ENCODE results near the gene TRPV5. TPM values are rescaled to one million over a fixed set of nuclear protein-coding genes. Genes with fewer than 3 reads are reported as not detected.

Gene TRPV5
- total RNA-seq, 4 donors from 2014 or later: not detected

DNA sequence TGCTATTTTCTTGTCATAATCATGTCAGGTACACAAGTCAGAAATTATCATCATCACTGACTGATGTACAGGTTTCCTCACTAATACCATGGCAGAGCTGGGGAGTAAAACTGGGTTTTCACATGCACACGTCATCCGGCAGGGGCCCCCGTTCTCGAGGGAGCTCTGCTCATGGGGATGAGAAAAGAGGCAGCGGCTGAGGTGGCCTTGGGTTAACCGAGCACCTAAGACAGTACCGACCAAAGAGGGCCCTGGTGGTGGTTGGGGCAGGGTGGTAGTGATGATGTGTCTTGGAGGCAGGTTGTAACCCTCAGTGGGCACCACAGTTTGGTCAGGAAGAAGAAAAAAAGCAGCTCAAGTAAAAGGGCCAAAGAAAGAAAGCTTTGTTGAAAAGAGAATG is 35.9 kb downstream of the TRPV5 start:
- 85% methylated on average over 7 of the region's 7 CpGs for WGBS
- no peak for TF ChIP-seq EP300 (IDR thresholded peaks at IDR 0.05)
- Histone ChIP-seq H3K4me3 (no peak overlapping the region), H3K27ac (no peak overlapping the region), H3K9me3 (no peaks in the 10 kb centered on the region), H3K36me3 (no peaks in the 10 kb centered on the region), H3K27me3 (peaks cover 3% of the 10 kb centered on the region), H3K4me1 (peaks cover 30% of the 10 kb centered on the region)
- DNase-seq (ENCODE audit: low spot score in 2 of 2): peak in 1 of 2 donors; percentile 76

DNA sequence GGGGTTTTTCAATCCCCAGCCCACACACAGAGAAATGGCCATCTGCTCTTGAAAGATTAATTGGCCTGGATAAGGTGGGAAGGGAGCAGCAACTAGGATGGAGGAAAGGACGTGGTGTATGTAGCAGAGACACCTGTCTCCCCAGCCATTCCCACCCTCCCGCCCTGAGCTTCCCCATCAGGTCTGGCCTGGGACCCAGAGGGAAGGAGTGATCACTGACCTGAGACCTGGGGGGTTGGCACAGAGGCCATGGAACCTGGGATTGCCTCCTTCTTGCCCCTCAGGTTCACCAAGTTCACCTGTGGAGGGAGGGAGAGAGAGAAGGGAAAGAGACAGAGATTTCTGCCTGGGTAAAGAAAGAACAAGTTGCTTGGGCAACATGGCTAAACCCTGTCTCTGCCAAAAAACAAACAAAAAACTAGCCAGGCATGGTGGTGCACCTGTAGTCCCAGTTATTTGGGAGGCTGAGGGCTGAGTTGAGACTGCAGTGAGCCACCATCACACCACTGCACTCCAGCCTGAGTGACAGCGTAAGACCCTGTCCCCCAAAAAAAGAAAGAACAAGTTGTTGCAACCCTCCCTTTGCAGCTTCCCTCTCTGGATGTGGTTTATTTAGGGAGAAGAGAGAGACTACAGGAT is 36.7 kb downstream of the TRPV5 start:
- H3K27ac ChIP-seq: no peak overlapping the region

DNA sequence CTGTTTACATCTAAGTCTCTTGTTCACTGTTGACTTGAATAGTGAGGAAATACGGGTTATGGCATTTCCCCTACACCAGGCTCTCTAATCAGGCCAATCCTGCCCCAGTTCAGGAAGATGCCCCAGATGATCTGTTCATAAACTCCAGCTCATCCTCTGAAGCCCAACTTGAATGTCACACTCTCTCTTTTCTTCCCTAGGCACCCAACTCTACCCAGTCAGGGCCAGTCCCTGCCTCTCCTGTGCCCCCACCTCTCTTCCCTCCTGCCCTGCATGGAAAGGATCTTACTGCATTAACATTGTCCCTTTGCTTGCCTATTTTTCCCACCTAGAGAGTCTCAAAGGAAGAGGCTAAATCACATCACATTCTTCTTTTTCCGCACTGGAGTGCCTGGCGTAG is 37.4 kb downstream of the TRPV5 start:
- Histone ChIP-seq H3K4me3 (no peak overlapping the region), H3K36me3 (no peaks in the 10 kb centered on the region), H3K27ac (no peak overlapping the region), H3K27me3 (peaks cover 4% of the 10 kb centered on the region), H3K4me1 (peaks cover 22% of the 10 kb centered on the region), H3K9me3 (no peaks in the 10 kb centered on the region)
- peak in 1 of 2 donors; percentile 32 for DNase-seq (ENCODE audit: low spot score in 2 of 2)
- TF ChIP-seq EP300 (IDR thresholded peaks at IDR 0.05): no peak
- TF ChIP-seq POLR2A (IDR thresholded peaks at IDR 0.05): no peak
- TF ChIP-seq, protein P1, sequence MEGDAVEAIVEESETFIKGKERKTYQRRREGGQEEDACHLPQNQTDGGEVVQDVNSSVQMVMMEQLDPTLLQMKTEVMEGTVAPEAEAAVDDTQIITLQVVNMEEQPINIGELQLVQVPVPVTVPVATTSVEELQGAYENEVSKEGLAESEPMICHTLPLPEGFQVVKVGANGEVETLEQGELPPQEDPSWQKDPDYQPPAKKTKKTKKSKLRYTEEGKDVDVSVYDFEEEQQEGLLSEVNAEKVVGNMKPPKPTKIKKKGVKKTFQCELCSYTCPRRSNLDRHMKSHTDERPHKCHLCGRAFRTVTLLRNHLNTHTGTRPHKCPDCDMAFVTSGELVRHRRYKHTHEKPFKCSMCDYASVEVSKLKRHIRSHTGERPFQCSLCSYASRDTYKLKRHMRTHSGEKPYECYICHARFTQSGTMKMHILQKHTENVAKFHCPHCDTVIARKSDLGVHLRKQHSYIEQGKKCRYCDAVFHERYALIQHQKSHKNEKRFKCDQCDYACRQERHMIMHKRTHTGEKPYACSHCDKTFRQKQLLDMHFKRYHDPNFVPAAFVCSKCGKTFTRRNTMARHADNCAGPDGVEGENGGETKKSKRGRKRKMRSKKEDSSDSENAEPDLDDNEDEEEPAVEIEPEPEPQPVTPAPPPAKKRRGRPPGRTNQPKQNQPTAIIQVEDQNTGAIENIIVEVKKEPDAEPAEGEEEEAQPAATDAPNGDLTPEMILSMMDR (IDR thresholded peaks at IDR 0.05): no peak
- TF ChIP-seq POLR2AphosphoS5 (IDR thresholded peaks at IDR 0.05): no peak
- 93% methylated on average over 3 of the region's 3 CpGs for WGBS

More for the DNA sequence above, 36.7 kb downstream of the TRPV5 start:
- H3K27me3 ChIP-seq: peaks cover 4% of the 10 kb centered on the region
- TF ChIP-seq, protein P1 (IDR thresholded peaks at IDR 0.05): no peak
- no peak for TF ChIP-seq POLR2AphosphoS5 (IDR thresholded peaks at IDR 0.05)
- no peak for TF ChIP-seq EP300 (IDR thresholded peaks at IDR 0.05)
- no peak for TF ChIP-seq POLR2A (IDR thresholded peaks at IDR 0.05)
- no peaks in the 10 kb centered on the region for H3K9me3 ChIP-seq
- peaks cover 28% of the 10 kb centered on the region for H3K4me1 ChIP-seq
- no peak overlapping the region for H3K4me3 ChIP-seq
- 73% methylated on average over 3 of the region's 3 CpGs for WGBS
- peak in 1 of 2 donors; percentile 38 for DNase-seq (ENCODE audit: low spot score in 2 of 2)
- H3K36me3 ChIP-seq: no peaks in the 10 kb centered on the region

DNA sequence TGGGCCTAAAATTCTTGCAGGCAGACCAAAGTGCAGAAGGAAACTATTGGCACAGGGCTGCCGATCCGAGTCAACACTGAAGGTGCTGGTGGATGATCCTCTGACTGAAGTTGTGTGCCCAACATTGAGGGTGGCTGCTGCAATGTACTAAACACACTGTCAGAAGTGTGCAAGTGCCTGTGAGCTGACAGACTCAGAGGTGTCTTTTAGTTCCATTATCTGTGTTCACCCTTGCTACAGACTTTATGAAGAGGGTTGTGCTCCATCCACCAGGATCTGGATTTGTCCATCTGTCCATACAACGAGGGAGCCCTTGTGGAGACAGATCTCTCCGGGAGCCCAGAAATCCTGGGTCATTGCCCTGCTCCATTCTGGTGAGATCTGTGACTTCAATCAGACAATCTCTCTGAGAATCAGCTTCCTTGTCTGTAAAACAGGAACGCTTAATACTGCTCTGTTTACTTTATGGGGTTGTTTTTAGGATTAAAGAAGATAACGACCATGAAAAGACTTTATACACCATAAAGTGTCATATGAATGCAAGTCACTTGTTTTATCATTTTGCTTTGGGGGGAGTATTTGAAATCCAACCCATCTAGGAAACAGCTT is 38.5 kb downstream of the TRPV5 start:
- Histone ChIP-seq H3K36me3 (no peaks in the 10 kb centered on the region), H3K27ac (no peak overlapping the region)
- 68% methylated on average over 6 of the region's 6 CpGs for WGBS

DNA sequence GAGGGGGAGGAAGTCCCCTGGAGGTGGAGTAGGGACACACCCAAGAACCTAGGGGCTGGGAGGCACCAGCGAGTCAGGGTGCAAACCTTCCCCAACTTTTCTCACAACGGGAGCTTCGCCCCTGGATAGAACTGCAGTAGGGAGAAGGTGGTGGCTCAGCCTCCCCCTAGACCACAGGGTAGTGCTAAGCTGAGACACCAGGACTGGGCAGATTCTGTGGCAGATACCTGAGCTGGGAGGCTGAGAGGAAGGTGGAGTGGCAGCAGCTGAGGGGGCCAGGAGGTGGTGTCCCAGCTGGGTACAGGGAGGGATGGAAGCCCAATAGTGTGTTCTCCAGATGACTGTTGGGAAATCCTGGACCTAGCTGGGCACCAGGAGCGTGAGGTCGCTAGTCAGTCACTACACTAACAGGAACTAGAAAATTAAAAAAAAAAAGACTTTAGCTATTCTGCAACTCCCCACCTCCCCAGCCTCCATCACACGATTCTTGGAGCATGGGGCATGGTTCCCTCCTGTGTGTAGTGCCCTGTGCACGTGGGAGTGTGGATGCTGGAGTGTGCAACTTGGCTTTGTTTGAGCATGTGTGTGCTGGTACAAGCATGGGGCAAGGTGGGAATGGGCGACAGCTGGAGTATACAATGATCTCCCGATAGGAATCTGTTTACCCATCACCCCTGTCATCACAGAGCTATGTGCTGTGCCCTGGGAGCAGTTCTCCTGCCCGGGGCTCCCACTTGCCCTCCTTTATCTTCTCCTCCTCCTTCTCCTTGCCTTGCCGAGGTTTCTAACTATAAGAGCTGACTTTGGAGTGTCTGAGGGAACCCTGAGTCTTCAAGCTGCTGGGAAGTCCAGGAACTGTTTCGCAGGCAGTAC is 39.2 kb downstream of the TRPV5 start:
- Histone ChIP-seq H3K36me3 (no peaks in the 10 kb centered on the region), H3K9me3 (no peaks in the 10 kb centered on the region), H3K27ac (no peak overlapping the region), H3K4me3 (no peak overlapping the region), H3K4me1 (peaks cover 16% of the 10 kb centered on the region), H3K27me3 (peaks cover 4% of the 10 kb centered on the region)
- WGBS: 61% methylated on average over 11 of the region's 12 CpGs
- peak in 1 of 2 donors; percentile 54 for DNase-seq (ENCODE audit: low spot score in 2 of 2)
- TF ChIP-seq EP300 (IDR thresholded peaks at IDR 0.05) (no peak), POLR2A (IDR thresholded peaks at IDR 0.05) (no peak), POLR2AphosphoS5 (IDR thresholded peaks at IDR 0.05) (no peak)
- TF ChIP-seq, protein P1 (IDR thresholded peaks at IDR 0.05): no peak

More for the DNA sequence above, 38.5 kb downstream of the TRPV5 start:
- H3K4me1 ChIP-seq: peaks cover 16% of the 10 kb centered on the region
- H3K9me3 ChIP-seq: no peaks in the 10 kb centered on the region
- no peak overlapping the region for H3K4me3 ChIP-seq
- peaks cover 4% of the 10 kb centered on the region for H3K27me3 ChIP-seq
- TF ChIP-seq EP300 (IDR thresholded peaks at IDR 0.05) (no peak), POLR2A (IDR thresholded peaks at IDR 0.05) (no peak), POLR2AphosphoS5 (IDR thresholded peaks at IDR 0.05) (no peak)
- TF ChIP-seq, protein P1 (IDR thresholded peaks at IDR 0.05): no peak
- DNase-seq (ENCODE audit: low spot score in 2 of 2): peak in 1 of 2 donors; percentile 32
